Measurements from ENCODE around the gene RSAD1.

The RSAD1 gene

DNA sequence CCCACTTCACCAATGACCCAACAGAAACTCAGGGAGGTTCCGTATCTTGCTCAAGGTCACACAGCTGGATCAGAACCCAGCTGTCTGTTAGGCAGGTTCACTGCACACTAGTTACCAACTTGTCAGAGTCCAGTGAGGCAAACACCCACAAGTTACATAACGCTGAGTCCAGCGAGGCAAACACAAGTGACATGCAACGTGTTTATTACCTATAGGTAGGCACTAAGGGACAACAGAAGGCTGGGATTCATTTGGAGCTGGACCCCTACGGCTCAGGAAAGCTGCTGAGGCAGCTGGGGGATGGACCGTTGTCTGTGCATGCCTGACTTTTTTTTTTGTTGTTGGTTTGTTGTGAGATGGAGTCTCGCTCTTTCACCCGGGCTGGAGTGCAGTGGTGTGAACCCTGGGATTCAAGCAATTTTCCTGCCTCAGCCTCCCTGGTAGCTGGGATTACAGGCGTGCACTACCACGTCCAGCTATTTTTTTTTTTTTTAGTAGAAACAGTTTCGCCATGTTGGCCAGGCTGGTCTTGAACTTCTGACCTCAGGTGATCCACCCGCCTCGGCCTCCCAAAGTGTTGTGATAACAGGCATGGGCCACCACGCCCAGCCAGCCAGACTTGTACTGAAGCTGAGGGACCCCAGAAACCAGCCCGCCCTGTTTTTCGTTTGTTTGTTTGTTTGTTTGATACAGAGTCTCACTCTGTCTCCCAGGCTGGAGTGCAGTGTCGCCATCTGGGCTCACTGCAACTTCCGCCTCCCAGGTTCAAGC is 1.9 kb upstream of the RSAD1 start:
- H2AFZ ChIP-seq (ENCODE audit: low read depth), result no peak overlapping the region
- peaks cover 11% of the 10 kb centered on the region; the same call in 1 of the 2 replicates for H3K79me2 ChIP-seq (ENCODE audit: insufficient read depth, low read depth)
- H4K20me1 ChIP-seq (ENCODE audit: insufficient read depth), result no peaks in the 10 kb centered on the region
- no peak overlapping the region for H3K4me2 ChIP-seq
- TF ChIP-seq, protein P1, sequence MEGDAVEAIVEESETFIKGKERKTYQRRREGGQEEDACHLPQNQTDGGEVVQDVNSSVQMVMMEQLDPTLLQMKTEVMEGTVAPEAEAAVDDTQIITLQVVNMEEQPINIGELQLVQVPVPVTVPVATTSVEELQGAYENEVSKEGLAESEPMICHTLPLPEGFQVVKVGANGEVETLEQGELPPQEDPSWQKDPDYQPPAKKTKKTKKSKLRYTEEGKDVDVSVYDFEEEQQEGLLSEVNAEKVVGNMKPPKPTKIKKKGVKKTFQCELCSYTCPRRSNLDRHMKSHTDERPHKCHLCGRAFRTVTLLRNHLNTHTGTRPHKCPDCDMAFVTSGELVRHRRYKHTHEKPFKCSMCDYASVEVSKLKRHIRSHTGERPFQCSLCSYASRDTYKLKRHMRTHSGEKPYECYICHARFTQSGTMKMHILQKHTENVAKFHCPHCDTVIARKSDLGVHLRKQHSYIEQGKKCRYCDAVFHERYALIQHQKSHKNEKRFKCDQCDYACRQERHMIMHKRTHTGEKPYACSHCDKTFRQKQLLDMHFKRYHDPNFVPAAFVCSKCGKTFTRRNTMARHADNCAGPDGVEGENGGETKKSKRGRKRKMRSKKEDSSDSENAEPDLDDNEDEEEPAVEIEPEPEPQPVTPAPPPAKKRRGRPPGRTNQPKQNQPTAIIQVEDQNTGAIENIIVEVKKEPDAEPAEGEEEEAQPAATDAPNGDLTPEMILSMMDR (conservative IDR thresholded peaks at IDR 0.05; ENCODE audit: low read depth, low read length), result no peak
- no peaks in the 10 kb centered on the region for H3K36me3 ChIP-seq (ENCODE audit: insufficient read depth)
- H3K4me1 ChIP-seq (ENCODE audit: low read depth, poor library complexity, severe bottlenecking), result peaks cover 16% of the 10 kb centered on the region
- H3K27me3 ChIP-seq (ENCODE audit: insufficient read depth, low read depth), result no peaks in the 10 kb centered on the region
- no peak overlapping the region for H3K9ac ChIP-seq
- no peak overlapping the region for H3K27ac ChIP-seq
- H3K4me3 ChIP-seq (IDR thresholded peaks at IDR 0.05; ENCODE audit: insufficient read depth, low read depth, low read length), result no peak overlapping the region

DNA sequence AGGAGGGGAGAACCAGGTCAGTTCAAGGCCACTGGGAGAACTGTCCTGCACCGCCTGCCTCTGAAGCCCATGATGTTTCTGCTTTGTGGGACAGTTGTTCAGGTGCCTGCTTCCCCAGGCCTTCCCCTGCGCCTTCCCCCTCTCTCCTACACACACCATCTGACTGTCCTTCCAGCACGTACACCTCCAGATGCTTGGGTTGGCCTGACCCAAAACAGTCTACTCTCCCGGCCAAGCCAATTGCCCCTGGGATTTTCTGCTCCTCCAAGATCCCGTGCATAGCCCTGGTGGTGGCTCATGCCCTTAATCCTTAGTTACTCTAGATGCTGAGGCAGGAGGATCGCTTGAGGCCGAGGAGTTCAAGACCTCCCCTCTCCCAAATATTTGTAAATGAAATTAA is 684 bp upstream of the RSAD1 start:
- H3K27ac ChIP-seq, result peak overlapping the region; percentile 71
- peak overlapping the region; percentile 58 for H3K4me2 ChIP-seq
- H3K27me3 ChIP-seq (ENCODE audit: insufficient read depth, low read depth), result no peaks in the 10 kb centered on the region
- H3K4me1 ChIP-seq (ENCODE audit: low read depth, poor library complexity, severe bottlenecking), result peaks cover 26% of the 10 kb centered on the region
- peaks cover 11% of the 10 kb centered on the region; the same call in 1 of the 2 replicates for H3K79me2 ChIP-seq (ENCODE audit: insufficient read depth, low read depth)
- H4K20me1 ChIP-seq (ENCODE audit: insufficient read depth), result no peaks in the 10 kb centered on the region
- TF ChIP-seq, protein P1 (conservative IDR thresholded peaks at IDR 0.05; ENCODE audit: low read depth, low read length), result no peak
- H3K9ac ChIP-seq, result peak overlapping the region; percentile 78
- no peaks in the 10 kb centered on the region for H3K36me3 ChIP-seq (ENCODE audit: insufficient read depth)
- peak overlapping the region; percentile 95 for H2AFZ ChIP-seq (ENCODE audit: low read depth)
- no peak overlapping the region for H3K4me3 ChIP-seq (IDR thresholded peaks at IDR 0.05; ENCODE audit: insufficient read depth, low read depth, low read length)

DNA sequence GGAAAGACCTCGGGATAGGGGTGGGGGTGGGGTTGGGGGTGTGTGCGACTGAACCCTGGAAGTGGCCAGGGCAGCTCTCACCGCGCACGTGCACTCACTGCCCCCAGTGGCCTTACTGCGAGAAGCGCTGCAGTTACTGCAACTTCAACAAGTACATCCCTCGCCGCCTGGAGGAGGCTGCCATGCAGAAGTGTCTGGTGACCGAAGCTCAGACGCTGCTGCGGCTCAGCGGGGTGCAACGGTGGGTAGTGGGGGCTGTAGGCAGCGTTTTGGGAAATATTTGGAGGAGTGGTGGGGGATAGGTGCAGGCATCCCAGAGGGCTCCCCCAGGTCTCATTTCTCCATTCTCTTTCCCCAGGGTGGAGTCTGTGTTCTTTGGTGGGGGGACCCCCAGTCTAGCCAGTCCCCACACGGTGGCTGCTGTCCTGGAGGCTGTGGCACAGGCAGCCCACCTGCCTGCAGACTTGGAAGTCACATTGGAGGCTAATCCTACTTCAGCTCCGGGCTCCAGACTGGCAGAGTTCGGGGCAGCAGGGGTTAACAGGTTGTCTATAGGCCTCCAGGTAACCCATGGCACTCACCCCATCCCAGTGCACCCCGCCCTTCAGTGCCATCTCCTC is 972 bp downstream of the RSAD1 start:
- H3K9ac ChIP-seq, result peak overlapping the region; percentile 78; the same call in 1 of the 2 replicates
- H2AFZ ChIP-seq (ENCODE audit: low read depth), result peak overlapping the region; percentile 89
- peaks cover 11% of the 10 kb centered on the region; the same call in 1 of the 2 replicates for H3K79me2 ChIP-seq (ENCODE audit: insufficient read depth, low read depth)
- H3K4me2 ChIP-seq, result peak overlapping the region; percentile 93
- TF ChIP-seq, protein P1 (conservative IDR thresholded peaks at IDR 0.05; ENCODE audit: low read depth, low read length), result no peak; the same call in none of the 2 replicates
- peaks cover 26% of the 10 kb centered on the region for H3K4me1 ChIP-seq (ENCODE audit: low read depth, poor library complexity, severe bottlenecking)
- no peaks in the 10 kb centered on the region for H3K27me3 ChIP-seq (ENCODE audit: insufficient read depth, low read depth)
- peak overlapping the region; percentile 70 for H3K4me3 ChIP-seq (IDR thresholded peaks at IDR 0.05; ENCODE audit: insufficient read depth, low read depth, low read length)
- no peaks in the 10 kb centered on the region for H3K36me3 ChIP-seq (ENCODE audit: insufficient read depth)
- H3K27ac ChIP-seq, result peak overlapping the region; percentile 71; the same call in 1 of the 2 replicates
- no peaks in the 10 kb centered on the region for H4K20me1 ChIP-seq (ENCODE audit: insufficient read depth)

DNA sequence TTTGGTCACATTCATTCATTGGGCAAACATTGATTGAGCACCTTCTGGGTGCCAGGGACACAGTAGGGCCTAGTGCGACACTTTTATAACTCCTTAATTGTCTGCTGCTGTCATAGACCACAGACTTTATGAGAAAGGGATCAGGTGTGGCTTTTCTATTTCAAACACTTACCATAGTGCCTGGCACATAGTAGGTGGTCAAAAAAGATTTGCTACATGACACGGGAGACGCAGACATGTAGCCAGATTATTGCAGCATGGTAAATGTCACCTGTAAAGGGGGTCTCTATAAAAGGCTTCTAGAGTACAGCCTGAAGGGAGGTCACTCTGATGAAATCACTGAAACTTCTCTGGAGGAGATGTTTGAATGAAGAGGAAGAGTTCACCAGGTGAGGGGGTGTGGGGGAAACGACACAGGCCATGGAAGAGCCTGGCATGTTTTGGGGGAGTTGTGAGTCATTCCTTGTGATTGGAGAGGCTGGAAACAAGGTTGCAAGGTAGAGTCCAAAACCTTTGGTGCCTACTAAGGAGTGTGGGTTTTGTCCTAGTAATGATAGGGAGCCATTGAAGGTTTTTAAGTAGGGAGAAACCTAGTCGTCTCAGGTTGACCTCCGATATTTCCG is 1.6 kb downstream of the RSAD1 start:
- H3K9ac ChIP-seq, result no peak overlapping the region
- H4K20me1 ChIP-seq (ENCODE audit: insufficient read depth), result no peaks in the 10 kb centered on the region
- no peak overlapping the region for H2AFZ ChIP-seq (ENCODE audit: low read depth)
- H3K4me2 ChIP-seq, result peak overlapping the region; percentile 93
- no peak overlapping the region for H3K27ac ChIP-seq
- peaks cover 11% of the 10 kb centered on the region; the same call in 1 of the 2 replicates for H3K79me2 ChIP-seq (ENCODE audit: insufficient read depth, low read depth)
- TF ChIP-seq, protein P1 (conservative IDR thresholded peaks at IDR 0.05; ENCODE audit: low read depth, low read length), result no peak
- peaks cover 26% of the 10 kb centered on the region for H3K4me1 ChIP-seq (ENCODE audit: low read depth, poor library complexity, severe bottlenecking)
- H3K4me3 ChIP-seq (IDR thresholded peaks at IDR 0.05; ENCODE audit: insufficient read depth, low read depth, low read length), result no peak overlapping the region
- no peaks in the 10 kb centered on the region for H3K36me3 ChIP-seq (ENCODE audit: insufficient read depth)
- no peaks in the 10 kb centered on the region for H3K27me3 ChIP-seq (ENCODE audit: insufficient read depth, low read depth)

All from KMS-11 (cell line).